ENCODE results near the gene PPP1R11. TPM values are rescaled to one million over a fixed set of nuclear protein-coding genes. Genes with fewer than 3 reads are reported as not detected.
A peak's percentile ranks its signal among the peaks of the same experiment; 100 is the strongest.

The PPP1R11 gene
- polyA plus RNA-seq, 3 donors: 65.9 to 70.4 (median 66.3) TPM

DNA sequence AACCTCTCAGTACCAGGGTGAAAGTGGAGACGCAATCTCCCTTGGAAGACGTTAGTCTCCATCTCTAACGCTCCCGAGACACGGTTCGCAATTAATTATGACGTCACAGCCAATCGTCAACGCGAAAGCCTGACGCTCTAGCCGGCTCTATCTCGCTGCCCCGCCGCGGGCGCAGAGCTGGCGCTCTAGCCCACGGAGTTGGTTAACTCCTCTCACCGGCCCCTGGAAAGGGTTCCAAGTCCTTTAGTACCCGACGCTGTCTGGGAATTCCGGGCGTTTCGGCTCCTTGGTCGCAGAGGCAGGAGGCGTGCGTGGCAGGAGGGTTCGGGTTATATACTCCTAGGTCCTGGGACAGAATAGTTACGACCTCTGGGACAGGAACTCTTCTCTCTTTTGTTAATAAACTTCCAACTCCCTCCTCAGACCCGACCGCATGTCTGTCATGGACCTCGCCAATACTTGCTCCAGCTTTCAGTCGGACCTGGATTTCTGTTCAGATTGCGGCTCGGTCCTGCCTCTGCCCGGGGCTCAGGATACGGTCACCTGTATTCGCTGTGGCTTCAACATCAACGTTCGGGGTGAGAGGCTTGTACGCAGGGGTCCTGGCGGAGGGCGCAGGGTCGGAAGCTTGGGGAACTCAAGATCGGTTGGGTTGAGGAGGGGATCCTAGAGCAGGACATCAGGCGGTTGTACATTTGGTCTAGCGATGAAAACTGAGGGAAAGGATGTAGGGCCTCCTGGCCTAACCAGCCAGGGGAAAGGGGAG lies 5.7 kb upstream of the PPP1R11 start, which contains the start of gene POLR1H:
Gene POLR1H, plus strand, starts transcription at position 174 of the 766 bp plus-strand sequence. Its CDS starts 260 bp downstream, at position 434.
- DNase-seq (ENCODE audit: low read depth in 3 of 3, low spot score in 2 of 3): peak; percentile 93 to 96 (median 95)

DNA sequence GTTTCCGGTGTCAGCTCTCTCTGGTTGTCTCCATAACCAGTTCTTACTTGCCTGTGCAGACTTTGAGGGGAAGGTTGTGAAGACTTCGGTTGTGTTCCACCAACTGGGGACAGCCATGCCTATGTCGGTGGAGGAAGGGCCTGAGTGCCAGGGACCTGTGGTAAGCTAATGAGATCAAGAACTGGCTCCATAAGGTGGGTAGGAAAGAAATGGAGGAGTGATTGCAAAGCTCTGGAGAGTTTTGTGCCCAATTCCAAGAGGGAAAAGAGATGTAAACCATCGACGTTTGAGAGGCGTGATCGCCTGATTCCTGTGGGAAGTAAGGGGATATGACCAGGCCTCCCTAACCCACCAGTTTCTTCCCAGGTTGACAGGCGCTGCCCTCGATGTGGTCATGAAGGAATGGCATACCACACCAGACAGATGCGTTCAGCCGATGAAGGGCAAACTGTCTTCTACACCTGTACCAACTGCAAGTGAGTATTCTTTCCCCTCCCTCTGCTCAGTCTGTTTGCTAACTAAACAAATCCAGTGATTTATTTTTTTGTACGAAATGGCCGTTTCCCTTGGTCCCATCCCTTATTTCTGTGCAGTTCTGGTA lies 5.0 kb upstream of the PPP1R11 start:
- no peak for DNase-seq (ENCODE audit: low read depth in 3 of 3, low spot score in 2 of 3)

DNA sequence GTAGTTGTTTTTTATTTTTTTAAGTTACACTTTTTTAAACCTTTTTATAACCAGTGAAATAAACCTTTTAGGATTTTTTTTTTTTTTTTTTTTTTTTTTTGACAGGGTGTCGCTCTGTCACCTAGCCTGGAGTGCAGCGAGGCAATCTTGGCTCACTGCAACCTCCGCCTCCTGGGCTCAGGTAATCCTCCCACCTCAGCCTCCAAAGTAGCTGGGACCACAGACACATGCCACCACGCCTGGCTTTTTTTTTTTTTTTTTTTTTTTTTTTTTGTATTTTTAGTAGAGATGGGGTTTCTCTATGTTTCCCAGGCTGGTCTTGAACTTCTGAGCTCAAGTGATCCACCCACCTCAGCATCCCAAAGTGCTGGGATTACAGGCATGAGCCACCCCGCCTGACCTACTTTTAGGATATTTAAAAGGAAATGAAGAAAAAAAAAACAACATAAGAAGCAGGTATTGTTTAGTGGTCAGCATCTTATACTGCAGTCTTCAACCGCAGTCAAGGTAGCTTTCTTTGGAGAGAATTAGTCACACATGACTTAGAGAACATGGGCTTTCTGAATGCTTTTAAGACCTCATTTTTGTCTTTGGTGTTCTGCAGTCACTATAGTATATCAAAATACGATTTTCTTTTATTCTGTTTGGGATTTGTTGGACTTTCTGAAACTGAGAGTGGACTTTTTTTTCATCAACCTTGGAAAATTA lies 4.4 kb upstream of the PPP1R11 start:
- no peak for DNase-seq (ENCODE audit: low read depth in 3 of 3, low spot score in 2 of 3)

DNA sequence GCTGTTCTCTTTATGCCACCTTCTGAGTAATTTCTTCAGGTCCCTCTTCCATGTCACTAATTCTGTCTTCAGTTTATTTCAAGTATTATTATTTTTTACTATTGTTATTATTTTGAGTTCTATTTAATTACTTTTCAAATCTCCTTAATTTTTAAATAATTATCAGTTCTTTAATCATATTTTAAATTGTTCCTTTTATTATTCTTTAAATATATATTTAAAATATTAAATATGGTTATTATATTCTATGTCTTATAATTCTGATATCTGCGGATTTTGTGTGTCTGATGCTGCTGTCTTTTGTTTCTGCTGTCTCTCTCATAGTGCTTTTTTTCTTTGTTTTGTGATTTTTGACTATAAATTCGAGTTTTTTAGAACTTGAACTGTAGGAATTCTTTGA lies 3.7 kb upstream of the PPP1R11 start:
- no peak for DNase-seq (ENCODE audit: low read depth in 3 of 3, low spot score in 2 of 3)

DNA sequence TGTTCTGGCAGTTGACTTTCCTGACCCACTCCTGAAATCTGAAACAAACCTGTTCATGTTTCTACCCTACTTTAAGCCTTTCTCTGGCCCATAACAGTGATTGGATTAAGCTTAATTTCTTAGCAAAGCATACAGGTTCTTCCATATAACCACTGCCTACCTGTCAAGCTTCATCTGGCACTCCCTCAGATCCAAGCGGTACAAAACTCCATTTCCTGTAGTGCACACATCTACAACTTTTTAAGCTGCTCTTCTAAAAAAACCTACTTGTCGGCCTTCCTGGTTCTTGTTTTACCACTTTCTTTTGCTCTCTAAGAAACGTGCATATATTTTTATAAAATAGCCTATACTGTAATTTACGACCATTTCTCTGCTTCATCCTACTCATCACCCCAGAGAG lies 916 bp upstream of the PPP1R11 start:
- DNase-seq (ENCODE audit: low read depth in 3 of 3, low spot score in 2 of 3): no peak

DNA sequence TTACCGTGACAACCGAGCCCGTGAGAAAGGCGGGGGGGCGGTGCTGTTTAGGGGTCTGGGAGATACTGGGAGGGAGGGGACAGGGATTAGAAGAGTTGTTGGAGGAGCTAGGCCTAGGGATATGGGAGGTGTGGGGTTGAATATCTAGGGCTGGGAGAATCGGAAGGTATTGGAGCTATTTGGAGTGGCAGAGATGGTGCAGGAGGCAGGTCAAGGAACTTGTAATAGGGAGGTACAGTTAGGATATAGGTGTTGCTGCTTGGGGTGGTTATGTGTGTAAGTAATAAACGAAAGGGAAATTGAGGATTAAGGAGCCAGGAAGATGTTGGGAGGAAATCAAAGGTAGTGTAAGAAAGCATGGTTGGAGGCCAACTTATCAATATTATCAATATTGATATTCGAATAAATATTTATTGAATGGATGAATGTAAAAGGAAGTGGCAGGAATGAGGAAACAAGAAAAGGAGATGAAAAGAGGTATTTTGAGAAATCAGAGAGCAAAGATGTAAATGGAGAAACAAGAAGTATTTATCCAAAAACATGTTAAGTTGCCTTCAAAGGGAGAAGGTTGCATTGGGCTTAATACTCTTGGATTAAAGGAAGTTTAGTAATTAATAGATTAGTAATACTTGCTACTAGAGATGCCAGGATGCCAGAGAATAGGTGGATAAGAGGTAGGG lies 602 bp downstream of the PPP1R11 start:
- no peak for DNase-seq (ENCODE audit: low read depth in 3 of 3, low spot score in 2 of 3)

DNA sequence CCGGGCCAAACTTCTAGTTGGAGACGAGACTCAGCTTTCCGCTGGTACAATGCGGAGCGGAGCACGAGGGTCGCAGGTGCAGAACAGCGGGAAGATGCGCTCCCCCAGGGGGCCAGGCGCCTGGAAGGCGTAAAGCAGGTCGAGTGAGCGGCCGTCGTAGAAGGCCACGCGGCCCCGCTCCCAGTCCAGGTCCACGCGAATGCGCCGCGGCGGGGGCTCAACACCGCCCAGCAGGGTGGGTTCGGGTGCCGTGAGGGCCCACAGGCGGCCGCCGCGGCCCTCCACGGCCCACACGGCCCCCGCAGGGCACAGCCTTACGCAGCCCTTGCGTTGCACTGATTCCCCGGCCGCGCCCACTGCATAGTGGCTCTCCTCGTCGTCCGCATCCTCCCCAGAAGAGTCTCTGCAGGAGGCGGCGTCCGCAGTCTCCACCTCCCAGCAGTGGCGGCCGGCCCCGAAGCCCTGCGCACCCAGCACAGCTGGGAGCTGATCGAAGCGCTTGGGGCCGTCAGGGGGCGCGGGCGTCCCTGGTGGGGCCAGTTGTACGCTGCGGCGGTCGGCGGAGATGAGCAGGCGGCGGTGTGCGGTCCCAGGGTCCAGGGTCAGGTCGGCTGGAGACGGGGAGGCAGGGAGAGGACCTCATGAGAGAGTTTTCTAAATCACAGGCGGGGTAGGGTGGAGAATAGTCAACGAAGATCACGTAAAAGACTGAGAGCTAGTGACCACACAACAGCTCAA lies 4.3 kb downstream of the PPP1R11 start:
- no peak for DNase-seq (ENCODE audit: low read depth in 3 of 3, low spot score in 2 of 3)

DNA sequence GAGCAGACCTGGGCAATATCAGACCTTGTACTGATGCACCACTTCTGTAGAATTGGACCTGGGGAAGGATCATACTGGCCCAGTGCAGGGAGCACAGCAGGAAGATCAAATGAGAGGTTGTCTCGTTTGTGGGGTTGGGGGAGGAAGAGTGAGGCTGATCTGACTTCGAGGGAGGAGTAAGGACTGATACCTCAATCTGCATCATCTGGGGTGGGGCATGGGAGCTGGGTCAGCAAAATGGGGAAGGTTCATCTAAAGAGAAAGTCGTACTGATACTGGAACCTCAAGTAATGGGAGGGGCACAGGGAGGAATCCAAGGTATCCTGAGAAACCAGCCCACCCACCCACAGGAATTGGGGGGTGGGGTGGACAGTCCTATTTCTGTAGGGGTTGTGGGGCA lies 4.9 kb downstream of the PPP1R11 start:
- no peak for DNase-seq (ENCODE audit: low read depth in 3 of 3, low spot score in 2 of 3)

DNA sequence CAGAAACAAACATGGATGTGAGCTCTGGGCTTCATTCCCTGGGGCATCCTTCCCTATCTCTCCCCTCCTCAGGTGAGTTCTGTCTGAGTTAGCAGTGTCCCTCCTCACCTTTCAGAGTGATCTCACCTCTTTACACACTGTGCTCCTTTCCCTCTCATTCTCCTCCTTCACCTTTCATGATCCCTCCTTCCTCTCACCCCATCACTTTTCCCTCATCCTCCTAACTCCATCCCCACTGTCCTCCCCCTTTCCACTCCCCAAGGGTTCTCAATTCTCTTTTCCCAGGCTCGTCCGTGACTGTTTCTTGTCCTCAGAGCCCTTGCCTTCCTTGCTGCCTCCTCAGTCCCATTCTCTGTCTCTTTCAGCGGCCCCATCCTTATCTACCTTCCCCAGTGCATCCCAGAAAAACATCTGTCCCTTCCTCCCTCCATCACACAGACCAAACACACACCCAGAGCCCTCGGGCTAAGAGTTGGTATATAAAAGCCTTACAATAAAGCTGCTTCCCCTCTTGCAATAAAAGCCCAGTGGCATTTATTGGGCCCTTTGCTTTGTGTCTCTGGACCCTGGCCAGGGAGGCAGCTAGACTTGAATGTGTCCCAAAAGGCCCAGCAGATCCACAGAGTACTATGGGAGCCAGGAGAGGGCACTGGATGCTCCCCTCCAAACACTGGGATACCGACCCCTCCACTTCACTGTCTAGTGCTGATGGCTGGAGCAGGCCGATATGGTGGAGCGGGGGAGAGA lies 6.7 kb downstream of the PPP1R11 start:
- no peak for DNase-seq (ENCODE audit: low read depth in 3 of 3, low spot score in 2 of 3)

DNA sequence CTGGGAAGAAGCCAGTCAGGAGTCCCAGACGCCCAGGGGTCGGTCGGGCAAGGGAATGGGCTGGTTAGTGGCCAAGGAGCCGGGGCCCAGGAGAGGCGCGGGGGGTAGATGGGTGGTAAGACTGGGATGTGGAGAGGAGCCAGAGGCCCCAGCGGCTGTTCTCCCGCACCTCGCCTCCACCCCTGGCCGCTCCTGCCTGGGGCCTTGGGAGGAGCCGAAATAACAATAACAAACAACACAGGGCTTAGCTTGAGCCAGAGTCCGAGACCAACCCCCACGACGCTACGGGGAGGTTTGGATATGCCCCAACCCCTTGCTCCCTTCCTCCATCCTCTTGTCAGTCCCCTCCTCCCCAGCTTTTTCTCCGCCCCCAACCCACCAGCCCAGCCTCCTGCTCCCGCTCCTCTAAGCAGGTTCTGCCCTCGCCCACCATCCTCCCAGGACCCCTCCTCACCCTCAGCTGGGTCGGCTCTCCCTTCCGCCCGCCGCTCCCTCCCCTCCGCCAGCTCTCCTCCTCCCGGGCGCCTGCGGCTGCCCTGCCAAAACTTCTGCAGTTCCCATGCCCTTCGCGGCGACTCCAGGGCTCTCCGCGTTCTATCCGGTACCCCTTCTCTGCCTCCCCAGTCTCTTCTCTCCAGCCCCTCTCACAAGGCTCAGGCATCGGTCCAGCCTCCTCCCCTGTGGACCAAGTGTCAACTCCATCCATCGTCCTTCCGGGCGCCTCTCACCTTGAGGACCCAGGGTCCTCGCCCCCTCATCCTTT lies 7.5 kb downstream of the PPP1R11 start:
- DNase-seq (ENCODE audit: low read depth in 3 of 3, low spot score in 2 of 3): no peak

DNA sequence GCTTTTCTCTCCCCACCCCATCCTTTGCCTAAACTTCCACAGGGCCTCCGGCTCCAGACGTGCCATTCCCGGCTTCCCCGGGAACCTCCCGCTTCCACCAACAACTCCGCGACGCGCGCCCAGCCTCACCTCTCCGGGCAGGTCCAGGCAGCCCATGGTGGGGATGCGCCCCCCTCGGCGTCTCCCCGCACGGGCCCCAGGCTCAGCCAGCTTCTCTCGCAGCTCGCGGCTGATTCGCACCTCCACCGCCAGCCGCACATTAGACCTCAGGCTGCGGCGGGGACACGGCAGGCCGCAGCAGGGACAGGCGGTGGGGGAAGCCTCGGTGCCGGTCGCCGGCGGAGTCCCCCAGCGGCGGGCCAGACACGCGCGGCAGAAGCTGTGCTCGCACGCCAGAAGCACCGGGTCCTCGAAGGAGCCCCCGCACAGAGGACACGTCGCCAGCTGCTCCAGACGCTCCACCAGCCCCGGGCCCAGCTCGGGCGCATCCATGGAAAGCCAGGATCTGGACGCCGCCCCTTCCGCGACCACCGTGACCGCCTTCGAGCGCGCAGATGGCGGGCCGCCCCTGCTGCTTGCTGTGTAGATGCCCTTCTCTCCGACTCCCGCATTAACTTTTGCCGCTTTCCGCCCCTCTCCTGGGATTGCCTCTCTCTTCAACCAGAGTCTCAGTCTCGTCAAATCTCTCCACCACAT lies 8.2 kb downstream of the PPP1R11 start, which contains the start of gene RNF39:
Gene RNF39, minus strand, starts transcription at position 676 of the 696 bp plus-strand sequence. Its CDS starts 184 bp downstream, at position 492.
- no peak for DNase-seq (ENCODE audit: low read depth in 3 of 3, low spot score in 2 of 3)

DNA sequence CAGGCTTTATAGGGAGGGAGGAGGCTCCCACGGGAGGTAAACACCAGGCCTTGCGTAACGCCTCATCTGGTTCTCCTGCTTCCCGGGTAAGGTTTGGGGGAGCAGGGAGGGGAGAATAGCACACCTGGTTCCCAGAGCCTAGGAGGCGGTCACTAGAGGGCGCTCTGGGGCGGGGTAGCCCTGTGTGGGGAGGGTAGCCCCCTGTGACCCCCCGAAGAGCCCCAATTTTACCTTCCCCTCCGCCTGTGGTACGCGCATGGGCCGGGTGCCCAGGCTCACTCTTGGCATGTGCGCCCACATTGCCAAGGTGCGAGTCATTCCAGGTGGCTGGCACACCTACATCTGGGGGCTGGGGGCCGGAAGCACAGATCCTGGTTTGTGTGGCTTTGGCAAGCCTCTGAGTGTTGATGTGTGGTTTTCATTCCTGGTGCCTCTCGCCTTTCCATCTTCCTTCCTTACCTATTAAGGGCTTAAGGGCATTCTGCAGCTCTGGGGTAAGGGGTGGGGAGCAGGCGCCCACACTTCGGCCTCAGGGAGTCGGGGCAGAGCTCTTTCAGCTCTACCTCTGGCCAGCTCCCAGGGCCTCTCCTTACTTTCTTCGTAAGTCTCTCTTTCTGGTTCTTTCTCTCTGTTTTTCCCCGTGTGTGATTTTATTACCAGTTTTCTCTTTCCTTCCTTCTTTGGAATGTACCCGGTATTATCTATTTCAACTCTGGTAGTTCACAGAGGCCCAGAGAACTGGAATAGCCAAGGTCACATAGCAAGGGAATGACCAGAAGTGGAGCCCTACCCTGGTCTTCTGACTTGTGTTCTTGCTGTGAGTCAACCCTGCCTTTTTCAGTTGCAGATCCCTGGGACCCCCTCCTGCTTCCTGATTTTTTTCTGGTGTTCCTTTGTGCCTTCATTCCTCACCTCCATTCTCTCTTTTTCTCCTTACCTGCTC lies 9.1 kb downstream of the PPP1R11 start:
- no peak for DNase-seq (ENCODE audit: low read depth in 3 of 3, low spot score in 2 of 3)

DNA sequence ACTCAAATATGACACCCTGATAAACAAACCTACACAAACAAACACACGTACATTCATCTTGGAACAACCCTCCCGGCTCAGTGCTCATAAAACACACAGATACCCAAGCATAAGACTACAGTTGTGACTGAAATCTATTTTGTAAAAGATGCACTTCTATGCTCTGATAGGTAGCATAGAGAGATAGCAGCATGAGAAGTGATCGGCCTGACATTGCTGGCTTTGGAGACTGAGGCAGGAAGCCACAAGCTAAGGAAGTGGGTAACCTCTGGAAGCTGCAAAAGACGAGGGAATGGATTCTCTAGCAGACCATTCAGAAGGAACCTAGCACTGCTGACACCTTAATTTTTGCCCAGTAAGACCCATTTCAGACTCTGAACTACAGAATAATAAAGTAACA lies 10.2 kb downstream of the PPP1R11 start:
- DNase-seq (ENCODE audit: low read depth in 3 of 3, low spot score in 2 of 3): no peak

DNA sequence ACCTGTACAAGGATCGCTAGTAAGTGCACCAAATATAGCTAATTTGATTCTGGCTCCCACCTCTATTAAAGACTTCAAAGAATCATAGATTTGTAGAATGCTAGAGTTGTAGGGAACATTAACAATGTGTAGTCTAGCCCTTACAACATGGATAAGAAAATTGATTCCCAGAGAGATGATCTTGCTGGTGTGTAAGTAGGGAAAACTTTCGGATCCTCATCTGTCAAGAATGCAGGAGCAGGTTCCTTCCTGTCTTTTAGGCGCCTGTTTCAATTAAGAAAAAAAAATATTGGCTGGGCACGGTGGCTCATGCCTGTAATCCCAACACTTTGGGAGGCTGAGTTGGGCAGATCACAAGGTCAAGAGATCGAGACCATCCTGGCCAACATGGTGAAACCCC lies 20.9 kb downstream of the PPP1R11 start:
- DNase-seq (ENCODE audit: low read depth in 3 of 3, low spot score in 2 of 3): no peak

DNA sequence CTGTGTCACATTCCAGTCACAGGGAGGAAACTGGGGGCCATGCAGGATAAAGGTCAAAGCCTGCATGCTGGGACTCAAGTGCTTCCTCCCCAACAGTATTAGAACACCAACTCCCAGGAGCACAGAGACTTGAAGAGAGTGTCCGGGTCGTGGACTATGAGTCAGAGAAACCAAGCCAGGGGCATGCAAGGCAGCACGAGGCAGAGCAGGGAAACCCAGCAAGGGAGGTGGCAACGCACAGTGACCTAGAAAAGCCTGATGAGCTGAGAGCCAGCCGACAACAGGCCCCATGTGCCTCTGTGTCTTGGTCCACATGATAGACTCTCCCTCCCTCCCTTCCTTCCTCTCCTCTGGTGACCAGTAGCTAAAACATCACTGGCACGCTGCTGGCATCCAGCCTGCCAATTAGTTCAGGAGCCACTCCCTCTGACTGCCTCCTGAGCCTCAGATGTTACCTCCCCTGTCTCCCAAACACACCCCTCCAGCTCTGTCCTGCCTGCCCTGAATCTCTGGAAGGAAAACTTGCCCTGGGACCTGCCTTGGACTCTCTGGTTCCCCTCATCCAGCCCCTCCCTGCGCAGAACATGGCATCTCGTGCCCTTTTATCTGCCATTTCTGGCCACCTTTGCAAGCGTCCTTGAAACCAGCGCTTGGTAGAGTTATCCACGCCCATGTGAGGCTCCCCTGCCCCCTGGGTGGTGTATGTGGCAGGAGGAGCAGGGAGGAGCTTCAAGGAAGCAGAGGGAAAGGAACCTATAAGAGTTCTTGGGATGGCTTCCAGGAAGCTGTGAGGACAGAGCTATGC lies 24.8 kb downstream of the PPP1R11 start:
- no peak for DNase-seq (ENCODE audit: low read depth in 3 of 3, low spot score in 2 of 3)

DNA sequence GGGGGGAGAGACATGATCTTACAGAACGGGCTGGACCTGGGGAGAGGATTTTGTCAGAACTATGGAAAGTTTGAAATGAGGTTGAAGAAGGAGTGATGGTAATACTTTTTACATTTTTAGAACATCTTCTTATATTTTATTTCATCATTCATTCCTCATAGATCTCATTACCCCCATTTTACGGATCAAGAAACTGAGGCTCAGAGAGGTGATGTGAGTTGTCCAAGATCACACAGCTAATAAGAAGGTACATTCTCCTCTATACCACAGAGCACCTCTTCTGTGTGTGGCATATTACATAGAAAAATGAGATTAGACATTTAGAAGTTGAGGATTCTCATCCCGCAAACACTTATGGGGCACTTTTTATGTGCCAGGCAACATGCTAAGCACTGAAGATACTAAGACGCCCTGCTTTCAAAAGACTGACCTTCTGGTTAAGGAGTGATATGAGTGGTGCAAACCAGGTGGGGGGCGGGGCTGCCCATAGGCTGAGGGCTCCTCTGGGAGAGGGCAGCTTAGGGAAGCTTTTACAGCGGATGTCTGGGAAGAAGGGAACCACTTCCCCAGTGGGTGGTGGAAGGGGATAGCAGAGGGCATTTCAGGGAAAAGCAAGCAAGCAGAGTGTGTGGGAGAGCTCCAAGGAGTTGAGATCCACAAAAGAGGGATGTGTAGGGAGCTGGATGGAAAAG lies 26.0 kb downstream of the PPP1R11 start:
- DNase-seq (ENCODE audit: low read depth in 3 of 3, low spot score in 2 of 3): no peak

Measured in right renal cortex interstitium (tissue), 3 donors.